Right ventricle myocardium superior (tissue), 1 donor: ENCODE measurements around the gene ADGRD1. TPM values are rescaled to one million over a fixed set of nuclear protein-coding genes. Genes with fewer than 3 reads are reported as not detected.
"Not testable (repeated sequence)": the region's sequence is repeated elsewhere in the genome, so short reads cannot be mapped to it uniquely, and the experiment has no call there.

Source experiments
- ATAC-seq: fragments of 200-7000 bp; cut with Tn5 transposase; one replicate; pipeline ENCODE4 v1.9.1; 2020; ENCODE audit warnings: mild to moderate bottlenecking; ENCODE audit not compliant: poor library complexity
- DNase-seq: peaks from one replicate; pipeline ENCODE4 v3.0.0-alpha.2; 2020
- intact Hi-C: fragments of 100-400 bp; cut with DNase I; formaldehyde crosslinking; loops from one replicate; pipeline ENCODE4 v1.11.2; 2022
- total RNA-seq: library from RNA; stranded (reverse); fragmentation: NEBNext Ultra II Directional; extraction: Animal tissue kit (Norgen Biotek cat#: 25700); gene quantifications from one replicate; pipeline ENCODE4 v1.2.1, GENCODE V29; 2021
- donor health status: DM: no; HTN: yes; CAD: no; lungs with severe emphysema.

The ADGRD1 gene
- total RNA-seq, 1 donor from 2014 or later: 86.1 TPM

- ATAC-seq: no peak
- peak; percentile 15 for DNase-seq
- intact Hi-C loops: loop anchor here (10.0 kb wide), 2 partner anchors 346 to 606 kb away; partner anchors contain the start of gene SFSWAP
Observed at GRCh38 chr12:131108177-131108955, 154.7 kb downstream of the ADGRD1 start.

DNA sequence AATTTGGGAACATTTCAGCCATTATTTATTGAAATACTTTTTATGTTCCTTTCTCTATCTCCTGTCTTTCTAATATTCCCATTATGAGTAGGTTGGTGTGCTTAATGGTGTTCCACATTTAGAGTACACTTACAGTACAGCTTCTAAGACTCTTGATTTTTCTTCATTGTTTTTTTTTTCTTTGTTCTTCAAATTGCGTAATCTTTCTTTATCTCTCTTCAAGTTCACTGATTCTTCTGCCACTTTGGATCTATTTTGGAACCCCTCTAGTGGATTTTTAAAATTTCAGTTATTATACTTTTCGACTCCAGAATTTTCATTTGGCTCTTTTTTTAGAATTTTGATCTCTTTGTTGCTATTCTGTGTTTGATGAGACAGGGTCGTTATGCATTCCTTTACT is 157.7 kb downstream of the ADGRD1 start:
- intact Hi-C loops: no loop called here
- DNase-seq (no peak), ATAC-seq (no peak)

- intact Hi-C loops: no loop called here
- DNase-seq (no peak), ATAC-seq (no peak)
Observed at GRCh38 chr12:131112021-131112420, 158.3 kb downstream of the ADGRD1 start.

- intact Hi-C loops: no loop called here
- peak; percentile 24 for DNase-seq
- no peak for ATAC-seq
Observed at GRCh38 chr12:131112700-131113290, 159.1 kb downstream of the ADGRD1 start.

DNA sequence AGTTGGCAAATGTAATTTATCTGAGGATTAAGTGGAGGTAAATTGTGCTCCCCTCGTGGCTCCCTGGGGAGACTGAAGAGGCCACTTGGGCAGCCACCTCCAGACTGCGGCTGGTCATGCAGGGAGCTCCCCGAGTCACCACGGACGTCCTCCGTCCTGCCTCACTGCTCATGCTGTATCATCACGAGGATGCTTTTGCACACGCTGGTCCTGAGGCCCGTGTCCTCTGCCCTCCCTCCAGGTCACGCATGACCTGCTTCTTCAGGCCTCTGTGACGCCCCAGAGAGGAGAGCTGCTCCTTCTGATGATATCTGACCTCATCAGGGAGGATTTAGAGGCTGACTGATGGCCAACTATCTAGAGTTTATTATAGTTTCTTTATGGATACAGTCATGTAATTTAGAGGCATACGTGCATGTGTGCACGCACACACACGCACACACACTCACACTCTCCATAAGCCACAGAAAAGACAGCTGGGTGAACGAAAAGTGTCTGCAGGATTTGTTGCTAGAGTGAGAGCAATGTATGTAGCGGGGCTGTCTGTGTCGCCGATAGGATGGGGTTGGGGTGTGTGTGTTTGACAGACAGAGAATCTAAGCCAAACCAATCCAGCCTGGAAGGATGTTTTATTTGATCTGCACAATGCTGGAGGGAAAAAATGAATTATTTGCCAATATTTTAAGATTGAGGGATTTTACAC is 160.0 kb downstream of the ADGRD1 start:
- intact Hi-C loops: no loop called here
- DNase-seq (no peak), ATAC-seq (no peak)

DNA sequence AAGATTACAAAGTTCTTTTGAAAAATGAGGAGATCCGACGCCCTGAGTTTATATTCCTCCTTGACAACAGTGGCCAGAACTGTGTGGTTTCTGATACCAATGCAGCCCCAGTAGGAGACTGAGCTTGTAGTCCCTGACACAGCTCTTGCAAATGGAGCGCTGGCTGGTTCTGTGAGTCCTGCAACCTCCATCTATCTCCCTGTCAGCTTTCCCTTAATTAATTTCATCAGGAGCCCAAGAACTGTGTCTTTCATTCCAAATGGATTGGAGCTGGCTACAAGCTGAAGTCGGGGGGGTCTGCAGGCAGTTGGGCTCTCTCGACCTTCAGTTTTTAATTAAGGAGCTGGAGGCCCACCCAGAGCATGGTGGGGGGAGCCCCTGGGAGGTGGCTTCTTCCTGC is 160.6 kb downstream of the ADGRD1 start:
- DNase-seq: peak; percentile 8
- no peak for ATAC-seq
- intact Hi-C loops: no loop called here

- intact Hi-C loops: no loop called here
- peak; percentile 40 for DNase-seq
- peak; percentile 18 for ATAC-seq
Observed at GRCh38 chr12:131114942-131115584, 161.4 kb downstream of the ADGRD1 start.

GRCh38 chr12:131115766-131116467 is 162.2 kb downstream of the ADGRD1 start:
- ATAC-seq (no peak), DNase-seq (peak; percentile 17)
- intact Hi-C loops: no loop called here

GRCh38 chr12:131116468-131117117 is 162.9 kb downstream of the ADGRD1 start:
- intact Hi-C loops: no loop called here
- peak; percentile 43 for ATAC-seq
- peak; percentile 41 for DNase-seq

- ATAC-seq (no peak), DNase-seq (peak; percentile 15)
- intact Hi-C loops: no loop called here
Observed at GRCh38 chr12:131117438-131118245, 163.9 kb downstream of the ADGRD1 start.

DNA sequence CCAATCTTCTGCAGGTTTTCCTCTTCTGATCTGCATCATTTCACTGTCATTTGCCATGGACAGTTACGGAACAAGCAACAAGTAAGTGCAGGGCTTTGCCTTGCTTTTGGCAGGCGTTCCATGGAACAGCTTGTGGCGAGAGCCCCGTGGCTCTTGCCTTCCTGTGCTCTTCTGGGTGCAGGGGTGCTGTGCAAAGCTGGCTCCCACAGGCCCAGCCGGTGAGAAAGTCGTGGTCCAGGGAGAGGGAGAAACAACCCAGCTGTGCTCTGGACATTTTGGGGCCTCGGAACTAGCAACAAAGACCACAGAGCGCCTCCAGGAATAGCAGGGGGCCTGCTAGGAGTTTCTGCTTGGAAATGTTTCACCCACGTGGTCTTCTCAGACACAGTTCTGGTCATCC is 164.7 kb downstream of the ADGRD1 start:
- intact Hi-C loops: no loop called here
- DNase-seq (peak; percentile 23), ATAC-seq (no peak)

- ATAC-seq: not testable (repeated sequence)
Observed at GRCh38 chr12:131119345-131119744, 165.6 kb downstream of the ADGRD1 start.

GRCh38 chr12:131119936-131120335 is 166.2 kb downstream of the ADGRD1 start:
- intact Hi-C loops: no loop called here
- ATAC-seq (no peak), DNase-seq (peak; percentile 23)

More at GRCh38 chr12:131119345-131119744, 165.6 kb downstream of the ADGRD1 start:
- intact Hi-C loops, DNase-seq: not testable (repeated sequence)

GRCh38 chr12:131120831-131121271 is 167.1 kb downstream of the ADGRD1 start:
- DNase-seq (peak; percentile 16), ATAC-seq (no peak)
- intact Hi-C loops: no loop called here

GRCh38 chr12:131121705-131122405 is 168.1 kb downstream of the ADGRD1 start:
- intact Hi-C loops: no loop called here
- DNase-seq (peak; percentile 31), ATAC-seq (peak; percentile 9)

GRCh38 chr12:131122631-131123030 is 168.9 kb downstream of the ADGRD1 start:
- no peak for ATAC-seq
- peak; percentile 26 for DNase-seq
- intact Hi-C loops: no loop called here

DNA sequence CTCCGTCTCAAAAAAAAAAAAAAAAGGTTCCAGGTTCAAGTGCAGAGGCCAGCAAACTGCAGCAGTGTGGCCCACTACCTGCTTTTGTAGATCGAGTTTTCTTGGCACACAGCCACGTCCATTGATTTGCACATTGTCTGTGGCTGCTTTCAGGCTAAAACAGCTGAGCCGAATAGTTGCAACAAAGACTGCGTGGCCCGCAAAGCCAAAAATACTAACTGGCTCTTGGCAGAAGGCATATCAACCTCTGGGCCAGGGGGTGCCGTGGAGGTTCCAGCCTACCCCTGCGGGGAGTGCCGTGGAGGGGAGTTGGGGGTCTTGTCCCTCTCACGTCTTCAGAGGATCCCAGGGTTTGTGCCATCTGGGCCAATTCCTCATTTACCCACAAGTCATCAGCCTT is 170.1 kb downstream of the ADGRD1 start:
- intact Hi-C loops: no loop called here
- no peak for ATAC-seq
- DNase-seq: peak; percentile 12
